ENCODE data around the gene TRIM34.
"Not testable (repeated sequence)": the region's sequence is repeated elsewhere in the genome, so short reads cannot be mapped to it uniquely, and the experiment has no call there.

TRIM34 gene

GRCh38 chr11:5621580-5621979 lies 3.2 kb upstream of the TRIM34 start:
- no peak for DNase-seq

GRCh38 chr11:5622802-5623201 lies 2.0 kb upstream of the TRIM34 start:
- no peak for DNase-seq

- DNase-seq, result no peak
These were observed 480 bp downstream of the TRIM34 start for GRCh38 chr11:5625281-5625680.

- no peak for DNase-seq
These were observed 1.4 kb downstream of the TRIM34 start for GRCh38 chr11:5626196-5626595.

- DNase-seq, result no peak
These were observed 6.6 kb downstream of the TRIM34 start for GRCh38 chr11:5631417-5631816.

- no peak for DNase-seq
These were observed 7.3 kb downstream of the TRIM34 start for GRCh38 chr11:5631969-5632635.

GRCh38 chr11:5639953-5640352 lies 15.2 kb downstream of the TRIM34 start:
- no peak for DNase-seq

- DNase-seq, result no peak
These were observed 18.8 kb downstream of the TRIM34 start for GRCh38 chr11:5643585-5643984.

GRCh38 chr11:5646139-5646538 lies 21.3 kb downstream of the TRIM34 start:
- no peak for DNase-seq

GRCh38 chr11:5655474-5655873 lies 30.7 kb downstream of the TRIM34 start:
- no peak for DNase-seq

GRCh38 chr11:5656956-5657355 lies 32.2 kb downstream of the TRIM34 start:
- DNase-seq, result not testable (repeated sequence)

- DNase-seq, result no peak
These were observed 33.5 kb downstream of the TRIM34 start for GRCh38 chr11:5658318-5658717.

GRCh38 chr11:5663511-5663910 lies 38.7 kb downstream of the TRIM34 start:
- no peak for DNase-seq

GRCh38 chr11:5665051-5665570 lies 40.3 kb downstream of the TRIM34 start:
- no peak for DNase-seq

GRCh38 chr11:5665746-5666401 lies 41.1 kb downstream of the TRIM34 start:
- no peak for DNase-seq

GRCh38 chr11:5666402-5666793 lies 41.6 kb downstream of the TRIM34 start:
- no peak for DNase-seq

- no peak for DNase-seq
These were observed 47.0 kb downstream of the TRIM34 start for GRCh38 chr11:5671831-5672230.

GRCh38 chr11:5674391-5674790 lies 49.6 kb downstream of the TRIM34 start:
- no peak for DNase-seq

GRCh38 chr11:5679811-5680210 lies 55.0 kb downstream of the TRIM34 start:
- no peak for DNase-seq

GRCh38 chr11:5682890-5683441 lies 58.2 kb downstream of the TRIM34 start:
- not testable (repeated sequence) for DNase-seq

- DNase-seq, result not testable (repeated sequence)
These were observed 58.8 kb downstream of the TRIM34 start for GRCh38 chr11:5683620-5684019.

GRCh38 chr11:5684036-5684645 lies 59.3 kb downstream of the TRIM34 start:
- DNase-seq, result no peak

GRCh38 chr11:5684646-5685362 lies 60.0 kb downstream of the TRIM34 start, which contains the start of gene TRIM5:
Gene TRIM5, minus strand, starts transcription at chr11:5685074. Its CDS starts 4,897 bp downstream, at chr11:5680177.
- DNase-seq, result peak; percentile 39

All from KG1 (cell line).